ENCODE measurements around the gene CPVL.

The CPVL gene

DNA sequence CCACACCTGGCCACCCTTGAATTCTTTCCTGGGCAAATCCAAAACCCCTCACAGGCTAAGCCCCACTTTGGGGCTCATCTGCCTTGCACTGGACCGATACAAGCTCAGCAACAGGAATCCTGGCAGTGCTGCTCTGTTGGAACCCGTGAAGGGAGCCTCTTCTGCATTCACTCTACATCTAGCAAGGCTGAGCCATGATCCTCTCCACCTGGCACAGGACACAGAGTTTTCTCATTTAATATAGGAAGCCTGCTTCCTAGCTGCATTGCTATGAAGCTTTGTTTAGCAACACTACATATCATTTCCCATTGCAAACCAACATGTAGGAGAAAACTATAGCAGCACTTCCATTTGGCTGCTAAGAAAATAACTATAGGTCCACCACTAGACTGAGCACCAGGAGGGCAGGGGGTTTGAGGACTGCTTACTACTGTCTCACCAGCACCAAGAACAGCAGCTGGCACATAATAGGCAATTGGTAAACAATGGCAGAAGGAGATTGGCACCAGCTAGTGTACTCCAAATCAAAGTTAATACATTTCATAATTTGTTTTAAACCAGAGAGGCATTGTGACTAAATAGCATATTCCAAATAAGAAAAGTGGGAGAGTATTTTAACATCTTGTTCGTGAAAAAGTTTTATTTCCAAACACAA is 56.1 kb downstream of the CPVL start:
- DNase-seq = no peak

DNA sequence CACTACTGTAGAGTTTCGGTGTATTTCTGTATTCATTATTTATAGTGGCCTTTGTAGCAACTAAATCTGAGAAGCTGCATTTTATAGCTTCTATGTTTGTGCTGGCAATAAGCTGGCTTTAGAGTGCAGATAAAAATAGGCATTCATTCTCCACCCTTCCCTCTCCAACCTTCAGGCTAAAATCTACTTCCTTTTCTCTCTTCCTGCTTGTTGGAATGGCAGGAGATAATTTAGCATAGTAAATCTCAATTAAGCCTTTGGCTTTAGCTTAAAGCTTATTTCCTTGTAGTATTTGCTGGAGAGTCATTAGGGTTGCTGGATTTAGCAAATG is 58.5 kb downstream of the CPVL start:
- DNase-seq = no peak

DNA sequence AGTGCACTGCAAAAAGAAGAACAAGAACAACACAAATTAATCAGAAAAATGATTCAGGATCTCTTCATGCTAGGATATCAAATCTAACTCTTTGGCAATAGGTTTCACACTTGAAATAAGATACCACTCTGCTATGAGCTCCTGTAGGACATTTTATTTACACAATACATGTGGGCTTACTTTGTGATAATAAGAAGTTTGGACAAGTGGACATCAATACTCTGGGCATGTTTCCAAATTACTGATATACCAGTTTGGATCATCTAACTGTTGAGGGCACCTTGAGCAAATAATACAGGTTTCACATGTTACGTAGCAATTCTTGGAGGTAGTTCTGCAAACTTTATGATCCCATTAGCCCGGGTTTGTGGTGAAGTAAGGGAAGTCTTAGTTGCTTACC is 59.8 kb downstream of the CPVL start:
- DNase-seq = no peak

DNA sequence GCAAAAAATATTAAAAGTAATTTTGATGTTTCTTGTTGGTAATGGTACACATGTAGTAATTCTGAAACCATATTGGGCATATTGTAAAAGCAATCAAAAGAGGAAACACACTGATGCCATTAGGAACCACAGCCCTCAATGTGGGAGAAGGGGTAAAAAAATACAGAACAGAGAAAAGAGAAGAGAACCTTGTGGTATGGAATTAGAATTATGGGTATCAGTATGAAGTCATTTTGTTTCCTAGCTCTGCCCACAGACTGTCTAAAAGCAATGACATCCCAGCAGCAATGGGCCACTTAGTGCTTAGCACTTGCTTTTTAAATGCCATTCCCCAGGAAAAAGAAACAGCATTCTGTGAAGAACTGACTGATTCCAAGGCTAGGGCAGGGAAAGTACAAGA is 61.5 kb downstream of the CPVL start:
- DNase-seq = no peak

DNA sequence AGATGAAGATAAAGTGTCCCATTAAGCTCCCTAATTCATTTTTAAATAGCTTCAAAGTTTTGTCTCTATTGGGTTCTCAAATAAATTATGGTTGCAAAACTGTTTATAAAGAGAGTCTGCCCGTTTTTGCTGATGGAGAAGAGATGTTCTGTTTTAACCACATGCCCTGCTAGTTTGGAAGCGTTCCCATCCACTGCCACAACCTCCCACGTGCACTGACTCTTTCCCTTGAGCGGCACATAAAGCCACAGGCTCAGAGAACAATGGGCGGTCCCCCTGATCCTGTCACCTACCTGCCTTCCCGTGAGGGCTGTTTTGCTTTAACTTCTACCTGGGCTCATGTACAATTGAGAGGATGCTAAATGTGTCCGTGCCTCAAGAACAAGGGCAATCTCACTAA is 65.5 kb downstream of the CPVL start:
- DNase-seq = no peak

DNA sequence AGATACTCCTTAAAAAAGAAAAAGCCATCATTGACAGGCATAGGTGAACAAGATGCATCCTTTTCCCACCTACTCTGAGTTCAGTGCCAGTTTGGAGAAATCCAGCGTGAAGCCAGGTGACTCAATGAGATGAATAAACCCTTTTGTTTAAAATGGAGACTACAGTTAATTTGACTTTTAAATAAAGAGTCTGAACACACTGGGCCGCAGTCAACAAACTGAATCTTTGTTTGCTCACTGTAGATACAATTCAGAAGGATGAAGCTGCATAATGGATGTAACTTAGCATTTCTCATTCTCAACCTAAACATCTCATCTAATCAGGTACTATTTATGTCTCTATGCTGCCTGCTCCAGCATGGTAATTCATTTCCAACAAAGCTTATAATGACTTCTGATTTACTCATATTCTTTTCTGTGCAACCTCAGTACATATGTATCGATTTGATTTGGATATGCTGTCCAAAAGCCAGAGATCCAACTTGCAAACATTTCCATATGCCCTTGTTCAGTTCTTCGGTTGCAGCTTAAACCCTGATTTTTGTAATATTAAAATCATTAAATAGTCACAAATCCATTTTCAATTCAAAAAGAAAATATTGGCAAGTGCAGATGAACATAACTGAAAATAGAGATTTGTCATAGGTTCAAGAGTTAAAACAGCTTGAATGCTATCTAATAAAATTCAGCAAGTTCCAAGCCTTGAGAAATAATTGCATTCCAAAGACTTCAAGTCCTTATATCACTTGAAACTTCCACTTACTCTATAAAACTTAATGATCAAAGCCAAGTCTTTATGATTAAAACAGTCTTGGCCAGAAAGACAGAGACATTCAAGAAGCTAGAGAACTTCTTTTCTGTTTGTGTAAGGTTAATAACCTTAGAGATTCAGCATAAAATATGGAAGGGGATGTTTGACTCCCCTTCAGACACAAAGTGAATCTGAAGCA is 67.8 kb downstream of the CPVL start:
- DNase-seq = no peak

DNA sequence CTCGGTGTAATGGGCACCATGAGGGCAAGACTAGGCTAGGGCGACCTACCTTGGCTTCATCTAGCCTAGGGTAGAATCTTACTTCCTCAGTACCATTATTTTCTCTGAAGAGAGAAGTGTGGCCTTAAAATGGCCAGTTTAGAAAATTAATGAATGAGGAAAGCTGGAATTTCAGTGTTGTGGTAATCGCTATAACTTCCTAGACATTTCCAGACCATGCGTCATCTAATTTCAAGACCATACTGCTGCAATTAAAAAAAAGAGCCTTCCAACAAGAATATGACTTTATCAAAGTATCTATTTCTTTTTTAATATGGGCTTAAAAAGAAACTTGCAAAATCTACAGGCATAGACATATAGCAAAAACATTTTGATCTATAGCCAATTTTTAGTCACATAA is 68.5 kb downstream of the CPVL start:
- no peak for DNase-seq

DNA sequence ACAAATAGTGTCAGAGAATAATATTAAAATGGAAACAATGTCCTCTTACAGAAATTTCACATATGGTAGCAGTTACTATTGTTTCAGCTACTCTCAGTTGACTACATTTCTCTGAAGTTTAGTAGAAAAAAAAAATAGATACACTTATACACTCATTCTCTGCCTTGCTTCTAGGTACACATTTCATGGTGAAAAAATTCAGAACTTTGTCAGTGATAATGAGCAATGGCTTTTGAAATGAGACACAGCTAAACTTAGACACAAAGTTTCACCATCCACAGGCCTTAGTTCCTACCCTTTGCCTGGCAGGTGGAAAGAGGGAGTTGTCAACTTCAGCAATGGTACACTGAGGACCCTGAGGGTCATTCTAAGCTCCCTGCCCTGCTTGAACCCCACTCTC is 69.2 kb downstream of the CPVL start:
- DNase-seq = no peak

DNA sequence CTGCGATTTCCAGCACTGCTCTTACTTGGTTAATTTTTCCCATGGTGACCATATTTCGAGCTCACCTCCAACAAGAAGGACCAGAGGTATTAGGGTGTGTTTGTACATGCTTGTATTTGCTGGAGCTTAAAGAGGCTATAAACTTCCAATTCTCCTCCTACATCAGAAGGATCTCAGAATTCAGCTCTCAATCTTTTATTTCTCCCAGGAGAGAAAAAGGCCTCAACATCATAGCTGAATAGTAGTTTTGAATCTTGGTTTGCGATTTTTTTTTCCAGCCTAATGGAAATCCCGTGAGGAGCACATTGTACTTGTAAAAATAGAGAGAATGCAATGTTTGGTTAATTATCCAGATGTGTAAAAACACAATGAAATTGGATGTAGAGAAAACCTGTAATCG is 69.7 kb downstream of the CPVL start:
- DNase-seq = no peak

DNA sequence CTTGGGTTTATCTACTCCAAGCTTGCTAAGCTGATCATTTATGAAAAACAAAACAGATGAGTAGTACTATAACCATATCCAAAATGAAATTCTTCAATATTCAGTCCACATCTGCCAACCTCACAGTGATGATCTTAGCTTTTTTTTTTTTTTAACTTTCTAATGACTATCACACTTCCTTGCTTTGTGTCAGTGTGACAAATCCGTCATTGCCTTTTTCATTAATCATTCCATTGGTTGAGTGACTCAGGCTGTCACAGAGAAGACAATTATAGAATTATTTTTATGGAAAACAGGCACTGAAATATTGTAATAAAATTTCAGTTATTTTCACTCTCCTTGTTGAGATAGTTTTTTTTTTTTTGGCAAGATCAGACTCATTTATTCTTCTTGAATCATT is 70.7 kb downstream of the CPVL start:
- DNase-seq = no peak

DNA sequence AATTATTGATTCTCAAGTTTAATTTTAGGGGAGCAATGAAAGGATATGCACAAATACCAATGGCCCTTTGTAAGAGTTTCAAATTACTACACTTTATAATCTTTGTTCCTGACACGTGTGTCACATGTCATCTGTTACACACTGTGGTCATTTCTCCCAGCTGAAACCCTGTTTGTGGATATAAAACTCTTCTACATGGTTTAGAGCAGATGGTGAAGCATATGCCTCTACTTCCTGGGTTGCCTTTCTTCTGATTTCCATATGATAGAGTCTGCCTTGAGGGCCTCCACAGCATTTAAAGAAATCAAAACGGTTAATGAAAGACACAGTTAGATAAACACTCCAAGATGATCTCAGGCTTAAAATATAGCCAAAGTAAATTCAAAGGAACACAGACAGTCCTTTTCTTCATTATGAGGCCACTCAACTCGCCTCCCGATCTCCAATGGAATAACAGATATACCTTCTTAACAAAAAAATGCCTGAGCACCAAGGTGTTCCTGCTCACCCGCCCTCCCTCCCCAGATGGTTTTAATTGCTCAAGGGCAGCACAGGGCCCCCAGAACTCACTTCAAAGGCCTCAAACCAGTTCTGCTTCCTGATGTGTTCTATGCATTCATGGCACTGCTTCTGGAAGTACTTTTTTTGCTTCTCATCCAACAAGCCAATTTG is 75.0 kb downstream of the CPVL start:
- no peak for DNase-seq

DNA sequence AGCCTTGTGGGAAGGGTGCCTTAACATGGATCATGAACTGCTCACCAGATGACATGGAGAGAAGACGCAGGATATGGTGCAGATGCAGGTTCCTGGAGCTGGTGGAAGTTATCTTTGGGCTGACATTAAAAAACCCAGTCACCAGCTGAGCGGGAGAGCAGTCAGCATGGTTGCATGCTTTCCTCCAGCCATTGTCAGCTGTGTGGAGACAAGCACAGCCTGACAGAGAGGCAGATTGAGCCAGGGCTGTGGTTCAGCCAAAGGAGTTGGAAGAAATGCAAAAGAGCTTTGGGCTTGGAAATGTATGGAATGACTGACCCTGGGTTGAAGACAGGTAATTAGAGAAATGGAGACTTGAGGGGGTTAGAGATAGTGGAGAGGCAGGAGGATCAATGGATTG is 79.7 kb downstream of the CPVL start:
- no peak for DNase-seq

DNA sequence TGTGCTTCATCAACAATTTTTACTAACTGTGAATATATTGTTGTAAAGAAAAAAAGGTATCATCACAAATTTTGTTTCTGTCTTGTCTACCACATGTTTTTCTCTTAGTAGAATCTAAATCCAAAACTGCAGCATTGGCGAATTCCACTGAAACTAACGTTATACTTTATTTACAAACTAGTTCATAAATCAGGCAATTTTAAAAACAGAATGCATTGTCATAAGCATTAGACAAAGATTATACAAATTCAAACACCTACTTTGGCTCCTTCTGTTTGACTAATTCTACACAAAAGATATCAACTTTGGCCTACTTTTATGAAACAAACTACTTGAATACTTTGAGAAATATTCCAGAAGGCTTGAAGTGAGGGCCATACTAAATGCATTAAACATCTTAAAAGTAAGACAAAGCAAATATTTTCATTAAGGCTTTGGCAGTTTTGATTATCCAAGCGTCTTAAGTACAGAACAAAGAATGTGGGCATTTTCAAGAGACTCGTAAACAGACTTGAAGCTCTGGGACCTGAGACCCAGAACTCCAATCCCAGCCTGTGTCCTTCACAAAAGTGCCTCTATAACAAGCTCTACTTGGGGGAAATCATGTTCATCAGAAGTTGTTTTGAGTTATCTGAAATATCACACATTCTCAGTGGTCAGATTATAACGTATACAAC is 81.0 kb downstream of the CPVL start:
- no peak for DNase-seq

DNA sequence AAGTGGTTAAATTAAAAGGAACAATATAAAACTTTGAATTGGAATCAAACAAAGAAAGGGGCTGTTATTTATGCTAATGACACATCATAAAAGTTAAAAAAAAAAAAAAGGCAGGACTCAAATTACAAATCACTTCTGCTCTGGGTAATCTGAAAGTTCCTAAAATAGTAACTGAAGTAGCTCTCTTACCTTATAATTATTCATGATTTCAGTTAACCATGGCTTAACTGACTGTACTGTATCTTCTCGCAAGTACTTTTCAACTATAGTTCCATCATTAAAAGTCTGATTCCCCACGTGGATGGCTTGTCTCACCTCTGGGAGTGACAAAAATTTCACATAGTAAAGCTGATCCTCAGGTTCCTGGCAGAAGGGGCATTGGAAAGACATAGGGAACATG is 82.5 kb downstream of the CPVL start:
- DNase-seq = no peak

DNA sequence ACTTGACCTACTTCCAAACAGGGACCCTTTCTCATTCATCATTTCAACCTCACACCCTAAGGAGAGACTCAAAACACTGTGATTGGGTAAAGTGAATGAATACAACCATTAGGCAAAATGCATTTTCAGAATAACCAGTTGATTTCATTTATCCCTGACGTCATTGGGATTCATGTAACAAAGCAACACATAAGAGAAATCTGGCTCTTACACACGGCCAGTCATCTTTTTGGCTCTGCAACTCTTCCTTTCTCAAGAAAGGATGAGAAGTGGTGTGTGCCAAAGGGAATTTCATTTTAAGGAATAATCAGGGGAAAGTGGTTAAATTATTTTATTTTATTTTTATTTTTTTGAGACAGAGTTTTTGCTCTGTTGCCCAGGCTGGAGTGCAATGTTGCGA is 83.1 kb downstream of the CPVL start:
- no peak for DNase-seq

DNA sequence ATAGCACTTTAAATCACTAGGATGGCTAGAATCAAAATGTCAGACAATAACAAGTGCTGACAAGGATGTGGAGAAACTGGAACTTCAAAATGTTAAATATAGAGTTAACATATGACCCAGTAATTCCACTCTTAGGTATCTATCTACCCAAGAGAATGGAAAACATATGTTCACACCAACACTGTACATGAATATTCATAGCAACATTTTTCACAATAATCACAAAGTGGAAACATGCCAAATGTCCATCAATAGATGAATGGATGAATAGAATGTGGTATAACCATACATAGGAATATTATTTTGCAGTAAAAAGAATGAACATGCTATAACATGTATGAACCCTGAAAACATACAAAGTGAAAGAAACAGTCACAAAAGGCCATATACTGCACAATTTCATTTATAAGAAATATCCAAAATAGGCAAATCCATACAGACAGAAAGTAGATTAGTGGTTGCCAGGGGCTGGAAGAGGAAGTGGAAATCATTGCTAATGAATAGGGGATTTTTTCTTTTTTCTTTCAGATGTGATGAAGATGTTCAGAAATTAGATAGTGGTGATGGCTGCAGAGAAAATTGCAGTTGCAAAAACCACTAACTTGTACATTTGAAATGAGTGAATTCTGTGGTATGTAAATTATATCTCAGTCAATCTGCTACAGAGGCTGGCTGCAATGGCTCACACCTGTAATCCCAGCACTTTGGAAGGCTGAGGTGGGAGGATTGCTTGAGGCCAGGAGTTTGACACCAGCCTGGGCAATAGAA is 93.0 kb downstream of the CPVL start:
- DNase-seq = no peak

DNA sequence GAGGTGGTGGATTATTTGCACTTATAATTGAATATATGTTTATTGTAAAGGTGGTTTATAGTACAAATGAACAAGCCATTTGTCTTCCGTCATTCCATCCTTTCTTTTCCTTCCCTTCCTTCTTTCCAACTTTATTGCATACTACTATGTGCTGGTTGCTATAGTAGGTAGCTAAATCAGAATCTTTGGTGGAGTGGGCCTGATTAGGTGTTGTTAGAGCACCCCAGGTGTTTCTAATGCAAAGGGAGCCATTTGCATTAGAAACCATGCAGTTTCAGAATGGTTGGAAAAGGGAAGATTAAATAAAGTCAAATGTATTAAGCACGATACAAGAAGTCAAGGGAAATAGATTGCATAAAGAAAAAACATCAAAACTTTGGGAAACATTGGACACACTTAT is 99.4 kb downstream of the CPVL start:
- DNase-seq = no peak

DNA sequence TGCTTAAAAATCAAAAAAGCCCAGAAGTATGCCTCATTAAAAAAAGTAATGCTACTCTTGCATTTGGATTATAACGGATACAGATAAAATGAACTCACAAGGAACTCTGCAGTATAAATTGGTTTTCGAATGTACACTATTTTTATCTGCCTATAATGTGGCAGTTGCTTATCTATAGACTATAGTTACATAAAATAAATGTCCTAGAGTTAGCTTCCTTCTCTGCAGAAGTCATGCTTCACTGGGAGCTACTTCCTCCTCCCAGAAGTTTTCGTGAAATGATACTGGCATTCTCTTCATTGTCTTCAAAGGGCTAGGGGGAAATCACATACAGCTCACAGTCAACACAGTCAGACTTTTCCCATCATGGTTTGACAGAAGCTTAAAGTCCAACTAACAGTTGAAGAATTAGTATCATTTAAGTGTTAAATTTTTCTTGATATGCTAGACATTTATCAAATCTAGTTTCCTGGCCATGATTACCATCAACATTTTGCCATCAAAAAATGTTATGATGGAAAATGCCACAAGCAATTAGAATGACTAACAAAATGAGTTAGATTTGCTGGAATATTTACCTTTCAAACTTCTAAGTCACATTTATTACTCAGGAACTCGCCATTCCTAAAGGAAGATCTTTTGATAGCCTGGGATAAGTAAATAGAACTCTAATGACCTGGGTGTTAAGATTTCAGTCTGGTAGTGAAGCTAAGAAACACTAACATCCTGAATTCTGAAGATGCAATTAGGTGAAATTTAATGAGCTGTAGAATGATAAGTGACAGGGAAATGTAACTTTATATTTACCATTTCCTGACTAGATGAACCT is 100.9 kb downstream of the CPVL start:
- DNase-seq = no peak

DNA sequence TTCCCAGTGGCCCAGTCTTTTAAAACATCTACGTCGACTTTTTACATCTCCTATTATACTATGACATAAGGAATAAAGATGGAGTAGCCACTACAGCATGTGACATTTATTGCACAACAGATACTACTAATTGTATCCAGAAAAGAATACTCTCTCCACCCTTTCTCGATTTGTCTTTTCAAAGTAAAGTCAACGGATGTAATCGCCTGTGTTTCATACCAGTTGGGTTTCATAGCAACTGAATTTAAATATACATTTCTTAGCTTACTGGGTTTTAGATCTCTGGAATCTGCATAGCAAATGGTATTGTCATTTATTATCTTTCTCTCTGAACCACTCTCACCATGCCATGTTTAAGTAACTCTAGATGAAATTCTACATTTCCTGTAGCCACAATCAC is 101.8 kb downstream of the CPVL start:
- DNase-seq = no peak

DNA sequence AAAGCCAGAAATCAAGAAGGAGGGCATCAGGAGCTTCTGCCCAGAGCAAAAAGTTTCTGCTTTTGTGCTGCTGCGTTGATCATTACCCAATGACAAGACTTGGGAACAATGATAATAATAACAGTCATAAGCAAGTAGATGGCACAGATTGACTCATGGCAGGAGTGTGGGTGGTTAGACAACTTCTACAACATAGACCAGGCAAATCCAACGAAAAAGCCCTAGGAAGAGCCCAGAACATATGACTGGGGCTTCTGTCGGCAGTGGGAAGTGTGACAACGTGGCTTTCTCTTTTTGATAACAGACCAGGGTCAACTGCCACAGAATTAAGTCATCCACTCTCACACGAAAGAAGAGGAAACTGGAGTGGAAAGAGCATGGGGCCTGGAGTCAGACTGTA is 102.8 kb downstream of the CPVL start:
- DNase-seq = no peak

DNA sequence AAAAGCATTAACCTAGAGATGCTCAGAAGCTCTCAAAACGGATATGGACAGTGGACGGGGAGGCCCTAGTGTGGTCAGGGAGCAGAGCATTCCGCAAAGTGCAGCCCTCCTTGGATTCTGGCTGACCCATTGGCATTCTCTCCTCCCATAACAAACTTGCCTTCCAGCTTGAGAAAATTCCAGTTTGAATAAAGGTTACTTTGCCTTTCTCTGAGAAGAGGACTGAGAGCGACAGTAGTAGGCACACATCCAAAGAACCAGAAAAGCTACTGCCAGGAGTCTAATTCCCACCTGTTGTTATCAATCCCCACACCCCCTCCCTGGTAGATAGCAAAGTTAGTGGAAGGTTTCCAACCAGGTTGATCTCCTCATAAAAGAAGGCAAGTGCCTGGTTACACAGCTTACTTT is 103.5 kb downstream of the CPVL start:
- no peak for DNase-seq

DNA sequence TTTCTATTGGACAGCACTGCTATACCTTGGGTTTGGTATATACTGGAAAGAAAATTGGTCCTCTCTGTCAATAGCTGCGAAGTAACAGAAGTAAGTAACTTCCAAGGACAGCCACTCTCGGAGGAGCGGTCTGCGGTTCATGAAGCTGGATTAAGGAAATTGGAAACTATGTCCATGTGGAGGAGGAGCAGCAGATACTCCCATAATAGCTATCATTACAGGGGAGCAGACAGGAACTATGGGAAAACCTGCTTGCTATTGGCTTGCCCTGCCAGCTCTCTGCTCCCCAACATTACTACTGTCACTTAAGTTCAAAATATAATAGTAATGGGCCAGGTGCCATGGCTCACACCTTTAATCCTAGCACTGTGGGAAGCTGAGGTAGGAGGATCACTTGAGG is 104.3 kb downstream of the CPVL start:
- DNase-seq = no peak
